A549 (cell line): ENCODE results near the gene SP1.

Source experiments
- CBX2 ChIP-seq: fragments of 200-600 bp; sonication (generic); IDR thresholded peaks from 2 replicates; pipeline ENCODE4 v1.6.1; 2016; ENCODE audit warnings: low read depth, mild to moderate bottlenecking, borderline replicate concordance
- POLR2A ChIP-seq: IDR thresholded peaks from 2 replicates; pipeline ENCODE4 v1.6.1; 2012; ENCODE audit warnings: mild to moderate bottlenecking, low read length
- POLR2AphosphoS2 ChIP-seq: conservative IDR thresholded peaks from 2 replicates; pipeline ENCODE4 v1.6.1; 2012; ENCODE audit warnings: low read length, improper control_type of control experiment, inconsistent platforms
- REST ChIP-seq: fragments of 200-600 bp; sonication (generic); IDR thresholded peaks from 2 replicates; pipeline ENCODE4 v1.6.1; 2016; ENCODE audit warnings: antibody characterized with exemption, mild to moderate bottlenecking, moderate library complexity
- TF ChIP-seq, protein P1 (sequence below): fragments of >200 bp; sonication (Bioruptor Twin); formaldehyde crosslinking; IDR thresholded peaks from 3 replicates; pipeline ENCODE4 v1.5.1; 2016
- TF ChIP-seq, protein P2 (sequence below): IDR thresholded peaks from 2 replicates; pipeline ENCODE4 v1.6.1; 2012

- TF ChIP-seq, protein P1, sequence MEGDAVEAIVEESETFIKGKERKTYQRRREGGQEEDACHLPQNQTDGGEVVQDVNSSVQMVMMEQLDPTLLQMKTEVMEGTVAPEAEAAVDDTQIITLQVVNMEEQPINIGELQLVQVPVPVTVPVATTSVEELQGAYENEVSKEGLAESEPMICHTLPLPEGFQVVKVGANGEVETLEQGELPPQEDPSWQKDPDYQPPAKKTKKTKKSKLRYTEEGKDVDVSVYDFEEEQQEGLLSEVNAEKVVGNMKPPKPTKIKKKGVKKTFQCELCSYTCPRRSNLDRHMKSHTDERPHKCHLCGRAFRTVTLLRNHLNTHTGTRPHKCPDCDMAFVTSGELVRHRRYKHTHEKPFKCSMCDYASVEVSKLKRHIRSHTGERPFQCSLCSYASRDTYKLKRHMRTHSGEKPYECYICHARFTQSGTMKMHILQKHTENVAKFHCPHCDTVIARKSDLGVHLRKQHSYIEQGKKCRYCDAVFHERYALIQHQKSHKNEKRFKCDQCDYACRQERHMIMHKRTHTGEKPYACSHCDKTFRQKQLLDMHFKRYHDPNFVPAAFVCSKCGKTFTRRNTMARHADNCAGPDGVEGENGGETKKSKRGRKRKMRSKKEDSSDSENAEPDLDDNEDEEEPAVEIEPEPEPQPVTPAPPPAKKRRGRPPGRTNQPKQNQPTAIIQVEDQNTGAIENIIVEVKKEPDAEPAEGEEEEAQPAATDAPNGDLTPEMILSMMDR, result no peak
- TF ChIP-seq CBX2, result no peak
- TF ChIP-seq POLR2AphosphoS2, result no peak
- no peak for TF ChIP-seq REST
- TF ChIP-seq, protein P2, sequence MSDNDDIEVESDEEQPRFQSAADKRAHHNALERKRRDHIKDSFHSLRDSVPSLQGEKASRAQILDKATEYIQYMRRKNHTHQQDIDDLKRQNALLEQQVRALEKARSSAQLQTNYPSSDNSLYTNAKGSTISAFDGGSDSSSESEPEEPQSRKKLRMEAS, result no peak
- no peak for TF ChIP-seq POLR2A
These were observed 36.5 kb upstream of the SP1 start for GRCh38 chr12:53343449-53343848.
